Stomach smooth muscle (tissue), 2 donors: ENCODE measurements around the gene SH2B2.

Source experiments
- H3K27ac ChIP-seq: one replicate; pipeline ENCODE4 v1.7.0; 2013; ENCODE audit warnings: mild to moderate bottlenecking, low read length, inconsistent platforms
- H3K27me3 ChIP-seq, 2 donors: one replicate each; pipeline ENCODE4 v1.7.0; 2013; ENCODE audit warnings: low read length in 2 of 2; ENCODE audit not compliant: insufficient read depth in 2 of 2, control insufficient read depth in 1 of 2
- H3K36me3 ChIP-seq, 2 donors: one replicate each; pipeline ENCODE4 v1.7.0; 2013; ENCODE audit warnings: low read length in 2 of 2; ENCODE audit not compliant: control insufficient read depth in 2 of 2, insufficient read depth in 2 of 2
- H3K4me1 ChIP-seq: one replicate; pipeline ENCODE4 v1.7.0; 2013; ENCODE audit warnings: low read length; ENCODE audit not compliant: control insufficient read depth, insufficient read depth
- H3K4me3 ChIP-seq, 2 donors: one replicate each; pipeline ENCODE4 v1.7.0; 2013; ENCODE audit warnings: low read length in 2 of 2
- H3K9ac ChIP-seq, 2 donors: one replicate each; pipeline ENCODE4 v1.7.0; 2013; ENCODE audit warnings: low read length in 2 of 2, mild to moderate bottlenecking in 1 of 2
- H3K9me3 ChIP-seq, 2 donors: one replicate each; pipeline ENCODE4 v1.7.0; 2013; ENCODE audit warnings: low read length in 2 of 2; ENCODE audit not compliant: control insufficient read depth in 2 of 2
- donor health status: healthy.
- donor health status: Pancreatic carcinoma.

SH2B2 gene

GRCh38 chr7:102253973-102254370 lies 32.7 kb upstream of the SH2B2 start:
- Histone ChIP-seq H3K27me3 (no peaks in the 10 kb centered on the region), H3K27ac (no peak overlapping the region), H3K4me3 (no peak overlapping the region), H3K9me3 (no peaks in the 10 kb centered on the region), H3K36me3 (peaks cover 5 to 6% of the 10 kb centered on the region in 2 donors), H3K4me1 (no peaks in the 10 kb centered on the region), H3K9ac (no peak overlapping the region)

- Histone ChIP-seq H3K4me1 (no peaks in the 10 kb centered on the region), H3K27me3 (no peaks in the 10 kb centered on the region), H3K9me3 (no peaks in the 10 kb centered on the region), H3K4me3 (no peak overlapping the region), H3K36me3 (peaks cover 5 to 6% of the 10 kb centered on the region in 2 donors), H3K27ac (no peak overlapping the region), H3K9ac (no peak overlapping the region)
Measured at GRCh38 chr7:102254521-102254920, 32.1 kb upstream of the SH2B2 start.

- H3K9ac ChIP-seq: no peak overlapping the region
- peaks cover 2% of the 10 kb centered on the region in 2 donors for H3K36me3 ChIP-seq
- H3K4me3 ChIP-seq: no peak overlapping the region
Measured at GRCh38 chr7:102255501-102255900, 31.2 kb upstream of the SH2B2 start.

GRCh38 chr7:102255916-102256315 lies 30.8 kb upstream of the SH2B2 start:
- Histone ChIP-seq H3K36me3 (peaks cover 0 to 2% of the 10 kb centered on the region in 2 donors), H3K27ac (no peak overlapping the region), H3K27me3 (no peaks in the 10 kb centered on the region), H3K9me3 (no peaks in the 10 kb centered on the region), H3K4me1 (no peaks in the 10 kb centered on the region), H3K9ac (no peak overlapping the region), H3K4me3 (no peak overlapping the region)

More at GRCh38 chr7:102255501-102255900, 31.2 kb upstream of the SH2B2 start:
- Histone ChIP-seq H3K4me1 (no peaks in the 10 kb centered on the region), H3K27ac (no peak overlapping the region), H3K9me3 (no peaks in the 10 kb centered on the region), H3K27me3 (no peaks in the 10 kb centered on the region)

GRCh38 chr7:102258073-102258748 lies 28.5 kb upstream of the SH2B2 start:
- Histone ChIP-seq H3K27me3 (no peaks in the 10 kb centered on the region), H3K9ac (no peak overlapping the region), H3K4me3 (no peak overlapping the region), H3K9me3 (no peaks in the 10 kb centered on the region), H3K27ac (no peak overlapping the region), H3K36me3 (peaks cover 0 to 2% of the 10 kb centered on the region in 2 donors), H3K4me1 (no peaks in the 10 kb centered on the region)

GRCh38 chr7:102258749-102259107 lies 27.9 kb upstream of the SH2B2 start:
- no peak overlapping the region for H3K27ac ChIP-seq
- H3K9me3 ChIP-seq: no peaks in the 10 kb centered on the region
- peaks cover 0 to 2% of the 10 kb centered on the region in 2 donors for H3K36me3 ChIP-seq
- H3K27me3 ChIP-seq: no peaks in the 10 kb centered on the region
- H3K4me3 ChIP-seq: no peak overlapping the region
- no peaks in the 10 kb centered on the region for H3K4me1 ChIP-seq
- no peak overlapping the region for H3K9ac ChIP-seq

- Histone ChIP-seq H3K27ac (no peak overlapping the region), H3K27me3 (no peaks in the 10 kb centered on the region), H3K9me3 (no peaks in the 10 kb centered on the region), H3K4me1 (no peaks in the 10 kb centered on the region), H3K4me3 (no peak overlapping the region), H3K9ac (no peak overlapping the region), H3K36me3 (no peaks in the 10 kb centered on the region)
Measured at GRCh38 chr7:102260856-102261255, 25.8 kb upstream of the SH2B2 start.

- Histone ChIP-seq H3K9ac (no peak overlapping the region), H3K4me3 (no peak overlapping the region), H3K27me3 (no peaks in the 10 kb centered on the region), H3K9me3 (no peaks in the 10 kb centered on the region), H3K4me1 (no peaks in the 10 kb centered on the region), H3K36me3 (no peaks in the 10 kb centered on the region), H3K27ac (no peak overlapping the region)
Measured at GRCh38 chr7:102261451-102261850, 25.2 kb upstream of the SH2B2 start.

- Histone ChIP-seq H3K4me3 (no peak overlapping the region), H3K4me1 (no peaks in the 10 kb centered on the region), H3K9me3 (no peaks in the 10 kb centered on the region)
Measured at GRCh38 chr7:102262546-102262945, 24.1 kb upstream of the SH2B2 start.

GRCh38 chr7:102264367-102264891 lies 22.2 kb upstream of the SH2B2 start:
- no peaks in the 10 kb centered on the region for H3K4me1 ChIP-seq
- no peak overlapping the region for H3K27ac ChIP-seq
- H3K9me3 ChIP-seq: no peaks in the 10 kb centered on the region
- H3K9ac ChIP-seq: no peak overlapping the region
- no peaks in the 10 kb centered on the region for H3K27me3 ChIP-seq
- H3K4me3 ChIP-seq: no peak overlapping the region
- no peaks in the 10 kb centered on the region for H3K36me3 ChIP-seq

More at GRCh38 chr7:102262546-102262945, 24.1 kb upstream of the SH2B2 start:
- Histone ChIP-seq H3K27ac (no peak overlapping the region), H3K36me3 (no peaks in the 10 kb centered on the region), H3K9ac (no peak overlapping the region), H3K27me3 (no peaks in the 10 kb centered on the region)

GRCh38 chr7:102266541-102266940 lies 20.1 kb upstream of the SH2B2 start:
- Histone ChIP-seq H3K36me3 (no peaks in the 10 kb centered on the region), H3K27me3 (no peaks in the 10 kb centered on the region), H3K9me3 (no peaks in the 10 kb centered on the region), H3K4me3 (no peak overlapping the region), H3K4me1 (no peaks in the 10 kb centered on the region), H3K27ac (no peak overlapping the region), H3K9ac (no peak overlapping the region)
